Erythroblast (primary cell): ENCODE data around the gene FREM2.

Experiments used
- DNase-seq, 2 experiments: peaks; one replicate each; lab custom pipeline; 2025; lab: John Stamatoyannopoulos, UW
- GATA1 ChIP-seq: IDR thresholded peaks from 2 replicates; pipeline ENCODE4 v1.6.1; 2011; ENCODE audit warnings: low read depth, mild to moderate bottlenecking, control low read depth, low read length, moderate library complexity
- POLR2A ChIP-seq: IDR thresholded peaks from 2 replicates; pipeline ENCODE4 v1.6.1; 2011; ENCODE audit warnings: mild to moderate bottlenecking, low read length

FREM2 gene

GRCh38 chr13:38758277-38758676, 71.4 kb downstream of the FREM2 start:
- TF ChIP-seq POLR2A (no peak), GATA1 (no peak)
- DNase-seq: no peak

- TF ChIP-seq GATA1 (no peak), POLR2A (no peak)
- DNase-seq: no peak
These were observed 72.5 kb downstream of the FREM2 start for GRCh38 chr13:38759390-38759789.

GRCh38 chr13:38763446-38764381, 76.8 kb downstream of the FREM2 start:
- TF ChIP-seq POLR2A (no peak), GATA1 (no peak)
- DNase-seq: peak; percentile 11 to 20

- TF ChIP-seq GATA1 (no peak), POLR2A (no peak)
These were observed 79.9 kb downstream of the FREM2 start for GRCh38 chr13:38766799-38767198.

GRCh38 chr13:38767506-38768265, 80.8 kb downstream of the FREM2 start:
- TF ChIP-seq POLR2A (no peak), GATA1 (no peak)
- DNase-seq: no peak

More at GRCh38 chr13:38766799-38767198, 79.9 kb downstream of the FREM2 start:
- DNase-seq: no peak

- no peak for DNase-seq
- no peak for TF ChIP-seq POLR2A
- no peak for TF ChIP-seq GATA1
These were observed 82.6 kb downstream of the FREM2 start for GRCh38 chr13:38769526-38769925.

- no peak for DNase-seq
- TF ChIP-seq POLR2A (no peak), GATA1 (no peak)
These were observed 88.2 kb downstream of the FREM2 start for GRCh38 chr13:38775085-38775484.

- DNase-seq: no peak
- no peak for TF ChIP-seq GATA1
- TF ChIP-seq POLR2A: no peak
These were observed 90.7 kb downstream of the FREM2 start for GRCh38 chr13:38777347-38778119.

- TF ChIP-seq GATA1: no peak
- no peak for TF ChIP-seq POLR2A
- DNase-seq: no peak
These were observed 94.7 kb downstream of the FREM2 start for GRCh38 chr13:38781539-38781938.

- TF ChIP-seq GATA1 (no peak), POLR2A (no peak)
- no peak for DNase-seq
These were observed 97.4 kb downstream of the FREM2 start for GRCh38 chr13:38784036-38784880.

- DNase-seq: no peak
- TF ChIP-seq POLR2A: no peak
These were observed 98.2 kb downstream of the FREM2 start for GRCh38 chr13:38785042-38785441.

- TF ChIP-seq GATA1 (no peak), POLR2A (no peak)
These were observed 98.6 kb downstream of the FREM2 start for GRCh38 chr13:38785490-38785889.

More at GRCh38 chr13:38785490-38785889, 98.6 kb downstream of the FREM2 start:
- DNase-seq: no peak
